Measurements from ENCODE around the gene CROCC.

Gene CROCC

DNA sequence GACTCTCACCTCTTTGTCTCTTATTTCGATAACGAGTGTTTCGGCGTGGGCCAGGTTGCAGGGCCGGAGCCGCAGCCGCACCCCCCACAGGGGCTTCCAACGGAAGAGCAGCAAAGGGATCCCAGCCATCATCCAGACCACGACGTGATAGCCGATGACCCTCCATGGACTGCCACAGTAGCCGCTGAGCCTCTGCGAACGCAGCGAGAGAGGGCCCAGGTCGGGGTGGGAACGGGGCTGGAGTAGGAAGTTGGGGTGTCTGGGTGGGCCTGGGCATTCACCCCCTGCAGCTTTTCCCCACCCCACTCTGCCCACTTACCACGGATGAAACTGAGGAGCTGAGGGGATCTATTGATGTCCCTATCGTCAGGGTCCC, 83.6 kb downstream of the CROCC start:
- H3K27me3 Mint-ChIP-seq: no peaks in the 10 kb centered on the region
- H3K4me3 Mint-ChIP-seq: no peak overlapping the region
- no peak for DNase-seq
- peaks cover 9% of the 10 kb centered on the region for H3K4me1 Mint-ChIP-seq (ENCODE audit: low read depth)
- peaks cover 52% of the 10 kb centered on the region for H3K36me3 Mint-ChIP-seq (ENCODE audit: low read depth)
- no peak overlapping the region for H3K27ac Mint-ChIP-seq
- H3K9me3 Mint-ChIP-seq: no peaks in the 10 kb centered on the region

GRCh38 chr1:17007121-17007520, 85.4 kb downstream of the CROCC start:
- peaks cover 20% of the 10 kb centered on the region for H3K4me1 Mint-ChIP-seq (ENCODE audit: low read depth)
- no peak overlapping the region for H3K4me3 Mint-ChIP-seq

GRCh38 chr1:17008208-17008855, 86.6 kb downstream of the CROCC start:
- no peak for DNase-seq
- H3K36me3 Mint-ChIP-seq (ENCODE audit: low read depth): peaks cover 29% of the 10 kb centered on the region
- no peaks in the 10 kb centered on the region for H3K9me3 Mint-ChIP-seq
- no peak overlapping the region for H3K4me3 Mint-ChIP-seq
- H3K27me3 Mint-ChIP-seq: no peaks in the 10 kb centered on the region
- H3K4me1 Mint-ChIP-seq (ENCODE audit: low read depth): peaks cover 21% of the 10 kb centered on the region
- H3K27ac Mint-ChIP-seq: no peak overlapping the region

More at GRCh38 chr1:17007121-17007520, 85.4 kb downstream of the CROCC start:
- Mint-ChIP-seq H3K36me3 (ENCODE audit: low read depth) (peaks cover 40% of the 10 kb centered on the region), H3K27me3 (no peaks in the 10 kb centered on the region), H3K9me3 (no peaks in the 10 kb centered on the region), H3K27ac (no peak overlapping the region)
- no peak for DNase-seq

DNA sequence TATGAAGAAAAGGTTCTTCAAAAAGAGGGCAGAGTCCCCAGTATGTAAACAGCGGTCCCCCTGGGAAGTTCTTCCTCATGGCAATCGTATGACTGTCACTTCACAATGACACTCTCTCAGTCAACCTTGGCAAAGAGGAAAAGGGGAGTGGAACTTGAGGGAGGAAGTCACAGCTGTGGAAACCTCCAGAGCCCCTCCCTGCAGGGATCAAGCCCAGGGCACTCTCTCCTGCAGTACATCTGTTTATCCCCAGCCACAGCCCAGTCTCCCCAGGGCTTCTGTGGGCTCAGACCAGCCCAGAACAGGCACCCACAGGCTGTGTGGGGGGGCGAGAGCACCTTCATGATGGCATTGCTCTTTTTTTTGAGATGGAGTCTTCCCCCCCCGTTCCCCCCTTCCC, 88.0 kb downstream of the CROCC start:
- Mint-ChIP-seq H3K27me3 (no peaks in the 10 kb centered on the region), H3K27ac (no peak overlapping the region), H3K4me1 (ENCODE audit: low read depth) (peaks cover 21% of the 10 kb centered on the region), H3K36me3 (ENCODE audit: low read depth) (peaks cover 17% of the 10 kb centered on the region), H3K4me3 (no peak overlapping the region), H3K9me3 (no peaks in the 10 kb centered on the region)
- DNase-seq: no peak

DNA sequence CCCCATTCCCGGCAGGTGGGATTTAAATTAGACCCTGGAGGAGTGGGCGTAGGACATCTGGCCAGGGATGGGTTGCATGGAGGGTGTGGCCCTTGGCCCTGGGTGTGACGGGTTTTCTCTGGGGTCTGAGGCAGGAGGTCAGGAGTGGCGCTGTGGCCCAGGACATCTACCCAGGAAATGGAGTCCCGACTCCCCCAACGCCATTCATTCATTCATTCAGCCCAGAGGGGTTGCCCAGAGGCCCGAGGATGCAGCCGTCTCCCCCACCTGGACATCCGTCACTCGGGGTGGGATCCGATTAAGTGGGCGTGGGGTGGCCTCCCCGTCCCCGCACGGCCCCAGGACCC, 89.3 kb downstream of the CROCC start:
- peak overlapping the region; percentile 83 for H3K4me3 Mint-ChIP-seq
- H3K9me3 Mint-ChIP-seq: no peaks in the 10 kb centered on the region
- H3K4me1 Mint-ChIP-seq (ENCODE audit: low read depth): peaks cover 21% of the 10 kb centered on the region
- H3K36me3 Mint-ChIP-seq (ENCODE audit: low read depth): peaks cover 6% of the 10 kb centered on the region
- peak overlapping the region; percentile 71 for H3K27ac Mint-ChIP-seq
- H3K27me3 Mint-ChIP-seq: no peaks in the 10 kb centered on the region
- DNase-seq: no peak

DNA sequence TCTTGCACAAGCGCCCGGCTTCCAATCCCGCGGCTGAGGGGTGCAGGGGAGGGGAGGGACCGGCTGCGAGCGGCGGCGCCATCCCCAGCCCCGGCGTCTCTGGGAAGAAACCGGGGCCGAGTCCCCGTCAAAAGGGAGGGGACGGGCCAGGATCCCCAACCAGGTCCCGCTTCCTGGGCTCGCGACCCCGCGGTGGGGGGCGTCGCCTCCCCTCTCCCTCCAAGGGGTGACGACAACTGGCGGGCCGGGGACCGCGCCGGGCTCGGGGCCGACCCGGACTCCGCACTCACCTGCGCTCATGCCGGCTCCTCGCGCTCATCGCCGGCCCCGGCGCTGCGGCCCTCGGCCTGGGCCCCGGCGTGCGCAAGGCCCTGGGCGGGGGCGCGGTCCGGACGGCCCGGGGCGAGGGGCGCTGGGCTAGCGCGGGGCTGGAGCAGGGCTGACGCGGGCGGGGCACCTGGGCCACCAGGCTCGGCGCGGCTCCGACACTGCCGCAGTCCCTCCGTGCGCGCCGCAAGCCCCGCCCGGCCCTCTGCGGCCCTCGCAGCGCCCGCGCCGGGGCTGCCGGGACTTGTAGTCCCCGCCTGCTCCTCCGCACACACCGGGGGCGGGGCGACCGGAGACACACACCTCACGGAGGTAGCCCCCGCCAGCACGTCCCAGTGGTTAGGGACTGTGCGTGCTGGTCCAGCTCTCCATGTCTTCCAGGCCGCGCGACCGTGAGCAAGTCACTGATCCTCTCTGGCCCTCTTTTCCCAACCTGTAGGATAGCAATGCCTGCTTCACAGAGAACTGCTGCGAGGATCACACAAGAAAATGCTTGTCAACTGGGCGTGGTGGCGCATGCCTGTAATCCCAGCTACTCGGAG, 89.9 kb downstream of the CROCC start, which contains the start of gene ATP13A2:
TSS of gene ATP13A2 (minus strand) at position 490 of the 869 bp plus-strand sequence. CDS start at position 300, 190 bp downstream.
- H3K4me1 Mint-ChIP-seq (ENCODE audit: low read depth): peaks cover 21% of the 10 kb centered on the region
- H3K27me3 Mint-ChIP-seq: no peaks in the 10 kb centered on the region

DNA sequence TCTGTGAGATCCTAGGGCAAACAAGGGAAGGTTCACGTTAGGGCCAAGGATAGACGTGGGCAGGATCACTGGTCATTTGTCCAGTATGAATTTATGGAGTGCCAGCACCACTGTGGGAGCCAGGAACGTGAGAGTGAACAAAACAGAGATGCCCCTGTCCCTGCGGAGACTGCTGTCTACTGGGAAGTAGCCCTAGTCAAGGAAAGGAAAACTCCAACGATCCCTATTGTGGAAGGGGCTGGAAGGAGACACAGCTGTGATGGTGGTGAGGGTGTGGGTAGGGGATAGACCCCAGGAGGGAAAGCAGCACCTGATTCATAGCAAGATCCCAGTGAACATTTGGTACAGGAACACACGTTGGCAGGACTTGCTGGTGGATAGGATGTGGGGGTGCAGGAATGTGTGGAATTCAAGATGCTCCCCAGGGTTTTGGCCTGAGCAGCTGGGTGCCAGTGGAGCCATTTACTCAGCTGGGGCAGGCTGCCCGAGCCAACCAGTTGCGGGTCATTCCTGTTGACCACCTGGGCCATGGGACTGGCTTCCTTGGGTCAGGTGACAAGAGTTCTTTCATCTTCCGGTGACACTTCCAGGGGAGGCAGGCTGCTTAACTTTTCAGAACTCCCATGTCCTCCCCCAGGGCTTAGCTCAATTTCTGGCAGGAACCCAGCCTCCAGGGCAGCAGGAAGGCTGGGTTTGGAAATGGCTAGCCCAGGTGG, 91.2 kb downstream of the CROCC start:
- no peak overlapping the region for H3K4me3 Mint-ChIP-seq
- H3K36me3 Mint-ChIP-seq (ENCODE audit: low read depth): peaks cover 8% of the 10 kb centered on the region
- no peaks in the 10 kb centered on the region for H3K9me3 Mint-ChIP-seq
- no peak for DNase-seq
- H3K27me3 Mint-ChIP-seq: no peaks in the 10 kb centered on the region
- no peak overlapping the region for H3K27ac Mint-ChIP-seq
- peaks cover 21% of the 10 kb centered on the region for H3K4me1 Mint-ChIP-seq (ENCODE audit: low read depth)

More for the DNA sequence above, 89.9 kb downstream of the CROCC start, which contains the start of gene ATP13A2:
- H3K4me3 Mint-ChIP-seq: peak within 1 kb of the TSS; percentile 83
- H3K9me3 Mint-ChIP-seq: no peaks in the 10 kb centered on the region
- H3K27ac Mint-ChIP-seq: peak within 1 kb of the TSS; percentile 71
- peak; percentile 88 for DNase-seq
- H3K36me3 Mint-ChIP-seq (ENCODE audit: low read depth): peaks cover 4% of the 10 kb centered on the region

- Mint-ChIP-seq H3K27me3 (no peaks in the 10 kb centered on the region), H3K4me3 (no peak overlapping the region), H3K4me1 (ENCODE audit: low read depth) (peaks cover 21% of the 10 kb centered on the region), H3K9me3 (no peaks in the 10 kb centered on the region), H3K36me3 (ENCODE audit: low read depth) (peaks cover 14% of the 10 kb centered on the region), H3K27ac (no peak overlapping the region)
- DNase-seq: no peak
Observed at GRCh38 chr1:17013491-17014320, 92.0 kb downstream of the CROCC start.

- no peak overlapping the region for H3K4me3 Mint-ChIP-seq
- H3K9me3 Mint-ChIP-seq: no peaks in the 10 kb centered on the region
- H3K27me3 Mint-ChIP-seq: no peaks in the 10 kb centered on the region
- peaks cover 26% of the 10 kb centered on the region for H3K4me1 Mint-ChIP-seq (ENCODE audit: low read depth)
- DNase-seq: no peak
- peaks cover 26% of the 10 kb centered on the region for H3K36me3 Mint-ChIP-seq (ENCODE audit: low read depth)
- H3K27ac Mint-ChIP-seq: no peak overlapping the region
Observed at GRCh38 chr1:17014671-17015567, 93.2 kb downstream of the CROCC start.

- Mint-ChIP-seq H3K27ac (peak overlapping the region; percentile 33), H3K4me3 (no peak overlapping the region), H3K9me3 (no peaks in the 10 kb centered on the region), H3K36me3 (ENCODE audit: low read depth) (peaks cover 38% of the 10 kb centered on the region), H3K4me1 (ENCODE audit: low read depth) (peaks cover 14% of the 10 kb centered on the region), H3K27me3 (no peaks in the 10 kb centered on the region)
- no peak for DNase-seq
Observed at GRCh38 chr1:17016317-17016661, 94.6 kb downstream of the CROCC start.

GRCh38 chr1:17017435-17017834, 95.7 kb downstream of the CROCC start:
- H3K4me3 Mint-ChIP-seq: no peak overlapping the region
- peaks cover 50% of the 10 kb centered on the region for H3K36me3 Mint-ChIP-seq (ENCODE audit: low read depth)
- no peak for DNase-seq
- peaks cover 10% of the 10 kb centered on the region for H3K4me1 Mint-ChIP-seq (ENCODE audit: low read depth)
- H3K27ac Mint-ChIP-seq: no peak overlapping the region
- H3K27me3 Mint-ChIP-seq: no peaks in the 10 kb centered on the region
- H3K9me3 Mint-ChIP-seq: no peaks in the 10 kb centered on the region

DNA sequence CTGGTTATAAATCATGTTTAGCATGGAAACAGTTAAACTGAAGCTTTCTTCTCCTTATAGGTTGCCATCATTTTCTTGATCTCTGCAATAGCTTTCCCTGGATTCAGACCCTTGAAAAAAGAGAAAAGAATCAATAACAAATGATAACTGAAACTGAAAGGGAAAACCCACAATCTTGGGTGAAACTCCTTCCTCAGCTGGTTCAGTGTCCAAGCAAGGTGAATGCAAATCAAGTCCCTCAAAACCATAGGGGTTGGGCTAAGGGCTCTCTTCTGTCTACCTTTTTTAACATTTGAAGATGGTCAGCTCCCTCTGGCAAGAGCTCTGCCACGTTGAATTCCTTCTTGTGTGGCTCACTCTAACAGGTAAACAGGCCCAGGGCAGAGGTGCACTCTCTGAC, 97.1 kb downstream of the CROCC start:
- H3K4me3 Mint-ChIP-seq: no peak overlapping the region
- H3K9me3 Mint-ChIP-seq: no peaks in the 10 kb centered on the region
- peaks cover 64% of the 10 kb centered on the region for H3K36me3 Mint-ChIP-seq (ENCODE audit: low read depth)
- H3K4me1 Mint-ChIP-seq (ENCODE audit: low read depth): peaks cover 10% of the 10 kb centered on the region
- DNase-seq: no peak
- no peaks in the 10 kb centered on the region for H3K27me3 Mint-ChIP-seq
- H3K27ac Mint-ChIP-seq: peak overlapping the region; percentile 76

GRCh38 chr1:17020502-17020901, 98.8 kb downstream of the CROCC start:
- Mint-ChIP-seq H3K27ac (peak overlapping the region; percentile 66), H3K9me3 (no peaks in the 10 kb centered on the region), H3K36me3 (ENCODE audit: low read depth) (peaks cover 80% of the 10 kb centered on the region), H3K4me3 (no peak overlapping the region), H3K4me1 (ENCODE audit: low read depth) (peaks cover 10% of the 10 kb centered on the region), H3K27me3 (no peaks in the 10 kb centered on the region)
- no peak for DNase-seq
